ENCODE measurements around the gene GRK5.

The GRK5 gene

DNA sequence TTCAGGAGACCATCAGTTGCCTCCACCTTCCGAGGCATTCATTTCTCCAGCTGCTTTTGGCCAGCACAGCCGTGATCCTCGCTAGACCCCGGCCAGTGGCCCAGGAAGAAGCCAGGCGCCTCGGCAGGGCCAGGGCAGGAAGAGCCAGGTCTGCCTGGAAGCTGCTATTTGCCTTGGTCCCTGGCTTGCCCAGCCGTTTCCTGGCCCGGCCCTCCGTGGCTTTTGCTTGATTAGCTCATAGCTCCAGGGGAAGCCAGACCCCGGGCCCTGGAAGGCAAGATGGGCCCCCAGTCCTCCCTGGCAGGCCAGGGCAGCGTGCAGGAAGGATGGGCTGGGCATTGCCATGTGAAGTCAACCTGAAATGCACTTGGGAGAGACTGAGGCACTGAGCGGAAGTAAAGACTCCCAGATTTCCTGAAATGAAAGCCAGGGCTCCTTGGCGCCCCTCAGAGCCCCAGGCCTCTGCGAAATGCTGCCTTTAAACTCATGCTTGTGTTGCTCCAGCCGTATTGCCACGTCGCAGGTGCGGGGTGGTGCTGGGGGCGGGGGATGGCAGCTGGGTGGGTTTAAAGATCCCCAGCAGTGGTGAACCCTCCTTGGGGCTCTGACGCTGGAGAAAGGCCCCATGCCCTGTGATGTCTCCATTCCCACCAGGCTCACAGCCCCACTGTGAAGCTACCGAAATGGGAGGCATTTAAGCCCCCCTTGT, 160.6 kb downstream of the GRK5 start:
- Mint-ChIP-seq H3K36me3 (no peaks in the 10 kb centered on the region), H3K9me3 (ENCODE audit: low read depth) (no peaks in the 10 kb centered on the region), H3K27ac (no peak overlapping the region), H3K4me1 (ENCODE audit: low read depth) (peaks cover 4% of the 10 kb centered on the region), H3K27me3 (no peaks in the 10 kb centered on the region), H3K4me3 (no peak overlapping the region)

DNA sequence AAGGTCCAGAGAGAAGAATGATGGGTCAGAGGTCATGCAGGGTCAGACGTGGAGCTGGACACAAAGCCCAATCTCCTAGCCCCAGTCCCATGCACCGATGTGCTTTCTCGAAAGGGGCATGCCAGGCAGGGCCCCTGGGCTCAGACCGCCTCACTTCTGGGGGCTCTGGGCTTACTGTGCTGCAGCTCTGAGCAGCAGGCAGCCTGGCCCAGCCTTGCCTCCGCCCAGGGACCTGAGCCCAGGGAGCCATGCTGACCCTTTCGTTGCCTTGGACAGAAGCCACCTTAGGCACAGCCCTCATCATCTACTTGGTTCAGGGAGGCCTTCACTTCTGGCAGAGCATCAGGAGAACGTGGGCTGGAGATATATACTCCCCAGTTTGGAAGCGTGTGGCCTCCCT, 161.2 kb downstream of the GRK5 start:
- H3K9me3 Mint-ChIP-seq (ENCODE audit: low read depth) = no peaks in the 10 kb centered on the region
- H3K36me3 Mint-ChIP-seq = no peaks in the 10 kb centered on the region
- H3K4me1 Mint-ChIP-seq (ENCODE audit: low read depth) = peaks cover 7% of the 10 kb centered on the region
- H3K27ac Mint-ChIP-seq = no peak overlapping the region
- no peaks in the 10 kb centered on the region for H3K27me3 Mint-ChIP-seq
- no peak overlapping the region for H3K4me3 Mint-ChIP-seq

DNA sequence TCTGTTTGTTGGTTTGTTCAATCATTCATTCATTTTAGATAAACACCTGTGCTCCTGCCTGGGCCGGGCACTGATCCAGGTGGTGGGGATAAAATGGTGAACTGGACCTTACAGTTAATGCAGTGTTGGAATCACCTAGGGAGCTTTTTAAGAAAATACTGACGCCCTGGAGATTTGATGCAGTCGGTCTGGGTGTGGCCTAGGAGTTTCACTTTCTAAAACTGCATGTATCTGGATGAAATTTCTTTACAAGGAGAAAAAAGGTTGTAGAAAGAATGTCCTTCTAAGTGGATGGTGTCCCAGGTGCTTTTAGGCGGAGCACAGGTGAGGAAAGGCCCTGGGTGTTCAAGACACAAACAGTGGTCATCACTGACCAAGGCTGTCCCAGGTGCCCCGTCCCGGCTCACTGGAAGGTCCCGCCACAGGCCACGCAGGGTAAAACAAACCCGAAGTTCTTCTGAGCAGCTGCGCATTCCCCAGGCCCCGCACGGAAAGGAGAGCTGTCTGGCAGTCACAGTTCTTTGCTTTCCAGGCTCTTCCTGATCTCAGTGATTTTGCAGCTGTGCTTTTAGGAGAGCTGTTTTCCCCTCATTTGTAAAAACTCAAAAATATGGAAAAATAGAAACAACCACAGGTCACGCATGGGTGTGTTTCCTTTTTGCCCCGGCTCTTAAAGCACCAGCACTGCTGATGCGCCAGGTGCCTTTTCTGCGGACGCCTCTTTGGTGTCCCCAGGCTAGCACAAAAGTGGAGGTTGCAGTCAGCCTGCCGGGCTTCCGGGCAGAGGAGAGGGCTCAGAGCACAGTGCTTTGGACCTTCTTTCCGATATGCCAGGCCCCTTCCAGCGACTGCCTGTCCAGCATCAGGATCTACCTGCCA, 161.9 kb downstream of the GRK5 start:
- no peaks in the 10 kb centered on the region for H3K27me3 Mint-ChIP-seq
- H3K36me3 Mint-ChIP-seq = no peaks in the 10 kb centered on the region
- no peak overlapping the region for H3K27ac Mint-ChIP-seq
- peaks cover 7% of the 10 kb centered on the region for H3K4me1 Mint-ChIP-seq (ENCODE audit: low read depth)
- no peaks in the 10 kb centered on the region for H3K9me3 Mint-ChIP-seq (ENCODE audit: low read depth)
- H3K4me3 Mint-ChIP-seq = no peak overlapping the region

GRCh38 chr10:119370111-119370741, 162.9 kb downstream of the GRK5 start:
- no peaks in the 10 kb centered on the region for H3K36me3 Mint-ChIP-seq
- H3K4me1 Mint-ChIP-seq (ENCODE audit: low read depth) = peaks cover 7% of the 10 kb centered on the region
- no peak overlapping the region for H3K4me3 Mint-ChIP-seq
- peak overlapping the region; percentile 3 for H3K27ac Mint-ChIP-seq
- no peaks in the 10 kb centered on the region for H3K9me3 Mint-ChIP-seq (ENCODE audit: low read depth)
- H3K27me3 Mint-ChIP-seq = no peaks in the 10 kb centered on the region

- Mint-ChIP-seq H3K4me3 (no peak overlapping the region), H3K4me1 (ENCODE audit: low read depth) (peaks cover 7% of the 10 kb centered on the region), H3K36me3 (no peaks in the 10 kb centered on the region), H3K9me3 (ENCODE audit: low read depth) (no peaks in the 10 kb centered on the region), H3K27me3 (no peaks in the 10 kb centered on the region), H3K27ac (no peak overlapping the region)
Measured at GRCh38 chr10:119370972-119371703, 163.8 kb downstream of the GRK5 start.

DNA sequence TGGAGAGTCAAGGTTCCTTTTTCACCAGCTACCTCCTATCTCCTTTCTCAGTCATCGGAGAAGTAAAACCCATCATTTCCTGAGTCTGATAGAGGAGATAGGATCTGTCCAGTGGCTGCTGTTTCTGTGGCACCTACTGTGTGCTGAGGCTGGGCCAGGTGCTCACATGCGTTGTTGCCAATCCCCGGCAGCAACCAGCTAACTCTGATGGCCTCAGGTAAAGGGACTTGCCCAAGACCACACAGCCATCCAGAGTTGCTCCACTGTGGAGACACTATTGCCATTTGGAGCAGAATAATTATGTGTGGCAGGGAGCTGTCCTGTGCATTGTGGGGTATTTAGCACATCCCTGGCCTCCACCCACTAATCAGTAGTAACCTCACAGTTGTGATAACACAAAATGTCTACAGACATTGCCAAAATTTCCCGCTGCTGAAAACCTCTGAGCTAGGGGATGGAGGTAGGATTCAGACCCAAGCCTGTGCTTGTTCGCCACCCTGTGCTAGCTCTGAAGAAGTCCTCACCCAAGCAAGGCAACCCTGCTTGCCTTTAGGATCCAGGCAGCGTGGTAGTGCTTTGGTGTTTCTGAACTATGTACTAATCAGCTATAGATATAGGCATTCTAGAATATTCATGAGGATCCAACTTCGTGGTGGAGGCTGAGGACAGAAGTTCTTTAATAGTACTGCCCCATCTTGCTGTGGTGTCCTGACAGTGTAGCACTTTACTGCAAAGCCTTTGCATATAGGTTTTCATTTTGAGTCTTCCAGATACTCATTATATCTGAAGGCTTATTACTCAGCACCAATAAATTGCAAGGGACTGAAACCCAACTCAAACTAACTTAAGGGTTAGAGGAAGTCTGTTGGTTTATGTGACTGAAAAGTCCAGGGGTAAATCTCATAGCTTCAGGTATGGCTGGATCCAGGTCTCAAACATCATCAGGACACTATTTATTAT, 164.6 kb downstream of the GRK5 start:
- H3K4me1 Mint-ChIP-seq (ENCODE audit: low read depth) = peaks cover 7% of the 10 kb centered on the region
- no peaks in the 10 kb centered on the region for H3K36me3 Mint-ChIP-seq
- no peak overlapping the region for H3K4me3 Mint-ChIP-seq
- H3K9me3 Mint-ChIP-seq (ENCODE audit: low read depth) = no peaks in the 10 kb centered on the region
- no peak overlapping the region for H3K27ac Mint-ChIP-seq
- H3K27me3 Mint-ChIP-seq = no peaks in the 10 kb centered on the region

DNA sequence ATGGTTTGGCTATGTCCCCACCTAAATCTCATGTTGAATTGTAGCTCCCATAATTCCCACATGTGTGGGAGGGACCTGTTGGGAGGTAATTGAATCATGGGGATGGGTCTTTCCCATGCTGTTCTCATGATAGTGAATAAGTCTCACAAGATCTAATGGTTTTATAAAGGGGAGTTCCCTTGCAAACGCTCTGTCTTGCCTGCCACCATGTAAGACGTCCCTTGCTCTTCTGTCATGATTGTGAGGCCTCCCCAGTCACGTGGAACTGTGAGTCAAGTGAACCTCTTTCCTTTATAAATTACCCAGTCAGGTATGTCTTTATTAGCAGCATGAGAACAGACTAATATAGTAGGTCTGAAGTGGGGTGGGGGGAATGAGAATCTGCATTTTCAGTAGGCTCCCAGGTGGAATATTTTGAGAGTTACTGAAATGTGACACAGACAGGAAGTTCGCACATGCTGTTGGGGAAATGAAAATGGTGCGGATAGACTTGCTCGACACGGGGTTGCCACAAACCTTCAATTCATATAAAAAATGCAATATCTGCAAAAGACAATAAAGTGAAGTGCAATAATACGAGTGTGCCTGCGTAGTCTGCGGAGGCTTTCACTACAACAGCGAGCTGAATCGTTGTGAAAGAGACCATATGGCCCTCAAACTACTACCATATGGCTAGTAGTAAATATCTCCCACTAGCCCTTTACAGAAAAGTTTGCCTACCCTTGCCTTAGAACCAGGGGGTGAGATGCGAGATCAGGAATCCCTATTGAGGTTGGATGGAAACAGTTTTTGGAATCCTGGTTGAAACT, 166.1 kb downstream of the GRK5 start:
- H3K36me3 Mint-ChIP-seq = no peaks in the 10 kb centered on the region
- H3K9me3 Mint-ChIP-seq (ENCODE audit: low read depth) = no peaks in the 10 kb centered on the region
- H3K27ac Mint-ChIP-seq = no peak overlapping the region
- H3K4me1 Mint-ChIP-seq (ENCODE audit: low read depth) = peaks cover 7% of the 10 kb centered on the region
- H3K27me3 Mint-ChIP-seq = no peaks in the 10 kb centered on the region
- H3K4me3 Mint-ChIP-seq = no peak overlapping the region

DNA sequence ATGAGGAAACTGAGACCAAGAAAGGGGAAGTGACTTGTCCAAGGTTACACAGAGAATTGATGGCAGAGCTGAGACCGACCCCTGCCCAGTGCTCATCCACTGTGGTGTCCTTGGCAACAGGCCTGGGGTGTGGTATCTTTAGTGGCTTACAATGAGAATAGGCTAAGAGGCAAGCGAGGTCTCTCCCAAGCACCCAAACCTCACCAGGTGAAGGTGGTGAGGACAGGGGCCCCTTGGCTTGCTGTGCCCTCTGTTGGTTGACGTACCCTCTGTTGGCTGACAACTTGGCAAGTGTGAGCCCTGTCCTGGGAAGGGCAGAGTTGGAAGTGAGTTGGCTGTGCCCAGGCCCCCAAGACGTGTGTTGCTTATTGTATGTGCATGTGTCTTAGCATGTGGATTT, 166.9 kb downstream of the GRK5 start:
- Mint-ChIP-seq H3K27ac (no peak overlapping the region), H3K4me1 (ENCODE audit: low read depth) (peaks cover 7% of the 10 kb centered on the region), H3K9me3 (ENCODE audit: low read depth) (no peaks in the 10 kb centered on the region), H3K36me3 (no peaks in the 10 kb centered on the region), H3K4me3 (no peak overlapping the region), H3K27me3 (no peaks in the 10 kb centered on the region)

GRCh38 chr10:119375574-119376272, 168.4 kb downstream of the GRK5 start:
- Mint-ChIP-seq H3K9me3 (ENCODE audit: low read depth) (no peaks in the 10 kb centered on the region), H3K27ac (no peak overlapping the region), H3K4me1 (ENCODE audit: low read depth) (peaks cover 7% of the 10 kb centered on the region), H3K36me3 (peaks cover 3% of the 10 kb centered on the region), H3K27me3 (no peaks in the 10 kb centered on the region), H3K4me3 (no peak overlapping the region)

GRCh38 chr10:119377451-119377957, 170.1 kb downstream of the GRK5 start:
- Mint-ChIP-seq H3K27ac (no peak overlapping the region), H3K36me3 (peaks cover 3% of the 10 kb centered on the region), H3K4me1 (ENCODE audit: low read depth) (peaks cover 7% of the 10 kb centered on the region), H3K4me3 (no peak overlapping the region), H3K27me3 (no peaks in the 10 kb centered on the region), H3K9me3 (ENCODE audit: low read depth) (no peaks in the 10 kb centered on the region)

DNA sequence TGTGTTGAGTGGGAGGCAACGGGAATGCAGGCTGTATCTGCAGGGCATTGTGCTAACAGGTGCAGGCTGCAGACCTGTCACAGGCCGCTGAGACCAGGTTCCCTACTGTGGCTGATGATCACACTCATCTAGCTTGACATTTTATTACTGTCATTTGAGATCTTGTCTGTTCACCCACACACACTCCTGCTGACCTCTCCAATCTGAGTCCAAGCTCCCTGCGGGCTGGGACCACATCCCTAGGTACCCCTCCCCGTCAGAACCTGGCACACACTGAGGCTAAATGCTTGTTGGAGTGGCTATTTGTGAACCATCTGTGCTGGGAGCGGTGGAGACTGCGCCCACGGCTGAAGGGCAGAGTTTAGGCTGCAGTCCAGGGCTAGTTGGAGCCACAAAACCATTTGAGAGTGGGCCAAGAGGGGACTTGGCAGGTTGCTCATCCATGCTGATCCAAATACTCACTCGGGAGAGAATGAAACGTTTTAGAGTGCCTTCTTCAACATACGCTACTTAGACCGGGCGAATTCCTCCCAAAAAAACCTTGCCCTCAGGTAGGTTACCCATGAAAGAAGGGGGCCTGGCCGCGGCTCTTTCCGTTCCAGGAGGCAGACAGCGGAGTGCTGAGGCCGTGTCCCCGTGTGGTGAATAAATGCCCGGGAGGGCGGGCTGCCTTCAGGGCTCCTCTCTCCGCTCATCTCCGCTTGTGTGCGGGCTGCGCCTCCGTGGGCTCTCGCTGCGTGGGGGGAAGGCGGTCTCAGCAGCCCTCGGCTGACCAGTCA, 170.8 kb downstream of the GRK5 start:
- no peaks in the 10 kb centered on the region for H3K9me3 Mint-ChIP-seq (ENCODE audit: low read depth)
- H3K36me3 Mint-ChIP-seq = peaks cover 3% of the 10 kb centered on the region
- H3K4me3 Mint-ChIP-seq = no peak overlapping the region
- H3K4me1 Mint-ChIP-seq (ENCODE audit: low read depth) = peaks cover 8% of the 10 kb centered on the region
- H3K27me3 Mint-ChIP-seq = no peaks in the 10 kb centered on the region
- H3K27ac Mint-ChIP-seq = no peak overlapping the region

DNA sequence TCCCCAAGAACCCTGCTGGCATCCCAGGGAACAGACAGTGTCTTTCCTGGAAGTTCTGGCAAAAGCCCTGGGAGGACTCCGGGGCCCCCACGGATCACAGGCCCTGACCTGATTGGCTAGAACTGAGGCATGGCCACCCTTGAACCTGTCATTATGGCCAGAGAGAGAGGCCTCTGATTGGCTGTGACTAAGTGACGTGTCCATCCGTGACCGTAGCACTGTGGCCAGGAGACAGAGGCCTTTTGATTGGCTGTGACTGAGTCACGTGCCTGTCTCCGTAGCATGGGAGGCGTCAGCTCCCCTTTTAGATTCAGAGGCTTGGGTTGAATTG, 171.3 kb downstream of the GRK5 start:
- H3K9me3 Mint-ChIP-seq (ENCODE audit: low read depth) = no peaks in the 10 kb centered on the region
- peaks cover 5% of the 10 kb centered on the region for H3K36me3 Mint-ChIP-seq
- no peaks in the 10 kb centered on the region for H3K27me3 Mint-ChIP-seq
- H3K4me3 Mint-ChIP-seq = no peak overlapping the region
- H3K27ac Mint-ChIP-seq = no peak overlapping the region
- H3K4me1 Mint-ChIP-seq (ENCODE audit: low read depth) = peaks cover 9% of the 10 kb centered on the region
